Sigmoid colon (tissue), 7 donors: ENCODE results near the gene SLCO3A1. TPM values are rescaled to one million over a fixed set of nuclear protein-coding genes. Genes with fewer than 3 reads are reported as not detected.
"Not testable (repeated sequence)": the region's sequence is repeated elsewhere in the genome, so short reads cannot be mapped to it uniquely, and the experiment has no call there.

Experiments
- DNase-seq: peaks from one replicate; pipeline ENCODE4 v3.0.0-alpha.2; 2019
- H3K27ac ChIP-seq, 4 donors: fragments of 200-600 bp; sonication (generic); one replicate each; pipeline ENCODE4 v1.5.1; 2016 to 2019; ENCODE audit warnings: mild to moderate bottlenecking in 1 of 4
- H3K27me3 ChIP-seq, 3 donors: fragments of 200-600 bp; sonication (generic); one replicate each; pipeline ENCODE4 v1.5.1; 2019; ENCODE audit warnings: mild to moderate bottlenecking in 1 of 3
- H3K36me3 ChIP-seq, 4 donors: fragments of 200-600 bp; sonication (generic); one replicate each; pipeline ENCODE4 v1.5.1; 2016 to 2019
- H3K4me1 ChIP-seq, 4 donors: fragments of 200-600 bp; sonication (generic); one replicate each; pipeline ENCODE4 v1.5.1; 2017 to 2019
- H3K4me3 ChIP-seq, 4 donors: fragments of 200-600 bp; sonication (generic); one replicate each; pipeline ENCODE4 v1.5.1; 2017 to 2019; ENCODE audit warnings: mild to moderate bottlenecking in 2 of 4, moderate library complexity in 1 of 4
- H3K9me3 ChIP-seq, 4 donors: fragments of 200-600 bp in 3 of 4; sonication (generic) in 3 of 4; one replicate each; pipeline versions ENCODE4 v1.5.1 to v1.6.1; 2013 to 2019
- CTCF ChIP-seq, 4 experiments: fragments of 450-650 bp in 3 of 4; fragments of 200-600 bp in 1 of 4; IDR thresholded peaks; one replicate each; pipeline ENCODE4 v1.5.1; 2016 to 2019; ENCODE audit warnings: antibody characterized with exemption in 4 of 4, mild to moderate bottlenecking in 3 of 4, moderate library complexity in 2 of 4
- EP300 ChIP-seq, 4 donors: sonication (generic); formaldehyde crosslinking; IDR thresholded peaks; one replicate each; pipeline ENCODE4 v1.6.1; 2017; ENCODE audit warnings: antibody characterized with exemption in 4 of 4
- POLR2A ChIP-seq, 2 donors: fragments of 450-650 bp; IDR thresholded peaks; one replicate each; pipeline ENCODE4 v1.6.1; 2016; ENCODE audit warnings: antibody characterized with exemption in 2 of 2, mild to moderate bottlenecking in 2 of 2, moderate library complexity in 2 of 2
- POLR2AphosphoS5 ChIP-seq, 4 donors: sonication (generic); formaldehyde crosslinking; IDR thresholded peaks; one replicate each; pipeline ENCODE4 v1.6.1; 2017; ENCODE audit warnings: antibody characterized with exemption in 4 of 4
- WGBS, 2 donors: extraction: QIAGEN DNeasy Blood & Tissue Kit; methylation state at CpG; one replicate each; pipeline ENCODE4 v1.1.7; 2013; 5-methylcytosine and 5-hydroxymethylcytosine counted together
- intact Hi-C: fragments of 100-400 bp; cut with DNase I; formaldehyde crosslinking; loops from one replicate; pipeline ENCODE4 v1.15.1; 2023
- polyA plus RNA-seq, 3 donors: library from polyadenylated mRNA; stranded (reverse); fragments of 200-250 nt; gene quantifications; one replicate each; pipeline ENCODE4 v1.2.3, GENCODE V29; 2013
- total RNA-seq, 4 donors: library from RNA; depleted of rRNA; stranded (reverse); fragments of >200 nt; gene quantifications; one replicate each; pipeline ENCODE4 v1.1.0, GENCODE V29; 2016
- donor health status: healthy with polysubstance abuse.
- donor health status: Bipolar disorder and iron deficiency.
- donor health status: healthy.

Gene SLCO3A1
- total and polyA plus RNA-seq, 7 donors = 1.4 to 10.5 (median 4.6) TPM

DNA sequence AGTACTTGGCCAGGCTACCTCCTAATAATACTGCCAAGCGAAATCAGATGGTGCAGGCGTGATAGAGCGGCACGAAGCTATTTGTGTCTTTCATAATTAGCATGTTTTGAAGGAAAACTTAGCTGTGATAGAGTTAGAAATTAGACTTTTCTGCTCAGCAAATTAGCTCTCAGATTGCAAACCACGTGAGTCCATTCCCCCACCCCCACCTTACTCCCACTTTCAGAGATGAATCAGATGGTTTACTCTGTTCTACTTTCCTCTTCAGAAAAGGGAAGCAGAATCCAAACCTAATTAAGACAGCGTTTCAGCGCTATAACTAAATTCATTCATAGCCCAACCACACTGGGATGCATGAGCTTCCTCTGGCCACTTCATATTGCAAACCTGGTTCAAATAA lies 214.6 kb downstream of the SLCO3A1 start:
- no peak overlapping the region for H3K4me3 ChIP-seq
- H3K27me3 ChIP-seq = no peaks in the 10 kb centered on the region
- DNase-seq = no peak
- H3K27ac ChIP-seq = no peak overlapping the region
- whole genome bisulfite sequencing, 2 donors = 65 to 84% methylated on average over 7 of the region's 7 CpGs
- H3K9me3 ChIP-seq = peaks cover 0 to 5% (median 0%) of the 10 kb centered on the region in 4 donors
- intact Hi-C loops = no loop called here
- H3K36me3 ChIP-seq = no peaks in the 10 kb centered on the region
- H3K4me1 ChIP-seq = no peaks in the 10 kb centered on the region
- TF ChIP-seq POLR2AphosphoS5 (IDR thresholded peaks at IDR 0.05) (no peak), EP300 (IDR thresholded peaks at IDR 0.05) (no peak), CTCF (IDR thresholded peaks at IDR 0.05) (no peak), POLR2A (IDR thresholded peaks at IDR 0.05) (no peak)

GRCh38 chr15:92069308-92070250 lies 216.1 kb downstream of the SLCO3A1 start:
- intact Hi-C loops = loop anchor here (10.0 kb wide), 1 partner anchor 215 kb away; the partner anchor contains the start of gene SLCO3A1
- TF ChIP-seq POLR2AphosphoS5 (IDR thresholded peaks at IDR 0.05) (no peak), EP300 (IDR thresholded peaks at IDR 0.05) (no peak), POLR2A (IDR thresholded peaks at IDR 0.05) (no peak), CTCF (IDR thresholded peaks at IDR 0.05) (no peak)
- no peaks in the 10 kb centered on the region for H3K27me3 ChIP-seq
- H3K9me3 ChIP-seq = no peaks in the 10 kb centered on the region
- no peak overlapping the region for H3K4me3 ChIP-seq
- WGBS, 2 donors = 45 to 61% methylated on average over 20 of the region's 20 CpGs
- no peak for DNase-seq
- no peaks in the 10 kb centered on the region for H3K4me1 ChIP-seq
- peak overlapping the region in 2 of 4 donors; percentile 25 to 53 for H3K27ac ChIP-seq
- no peaks in the 10 kb centered on the region for H3K36me3 ChIP-seq

GRCh38 chr15:92070251-92070650 lies 216.7 kb downstream of the SLCO3A1 start:
- 92 to 94% methylated on average over 8 of the region's 8 CpGs for WGBS, 2 donors
- not testable (repeated sequence) for DNase-seq, H3K36me3 ChIP-seq, H3K9me3 ChIP-seq, H3K4me1 ChIP-seq, H3K4me3 ChIP-seq, H3K27me3 ChIP-seq
- H3K27ac ChIP-seq = peak overlapping the region in 2 of 4 donors; percentile 25 to 53
- intact Hi-C loops = loop anchor here (10.0 kb wide), 1 partner anchor 215 kb away; the partner anchor contains the start of gene SLCO3A1

- Histone ChIP-seq H3K4me1 (no peaks in the 10 kb centered on the region), H3K4me3 (no peak overlapping the region), H3K36me3 (no peaks in the 10 kb centered on the region), H3K27ac (no peak overlapping the region), H3K9me3 (no peaks in the 10 kb centered on the region), H3K27me3 (no peaks in the 10 kb centered on the region)
- 45 to 66% methylated on average over 12 of the region's 12 CpGs for WGBS, 2 donors
- TF ChIP-seq CTCF (IDR thresholded peaks at IDR 0.05) = no peak
- no peak for TF ChIP-seq POLR2A (IDR thresholded peaks at IDR 0.05)
- TF ChIP-seq EP300 (IDR thresholded peaks at IDR 0.05) = no peak
- no peak for TF ChIP-seq POLR2AphosphoS5 (IDR thresholded peaks at IDR 0.05)
- intact Hi-C loops = loop anchor here (10.0 kb wide), 1 partner anchor 216 kb away; the partner anchor contains the start of gene SLCO3A1
- no peak for DNase-seq
Measured at GRCh38 chr15:92071045-92071634, 217.6 kb downstream of the SLCO3A1 start.
